Measurements from ENCODE around the gene ZNF805.
A peak's percentile ranks its signal among the peaks of the same experiment; 100 is the strongest.

DNA sequence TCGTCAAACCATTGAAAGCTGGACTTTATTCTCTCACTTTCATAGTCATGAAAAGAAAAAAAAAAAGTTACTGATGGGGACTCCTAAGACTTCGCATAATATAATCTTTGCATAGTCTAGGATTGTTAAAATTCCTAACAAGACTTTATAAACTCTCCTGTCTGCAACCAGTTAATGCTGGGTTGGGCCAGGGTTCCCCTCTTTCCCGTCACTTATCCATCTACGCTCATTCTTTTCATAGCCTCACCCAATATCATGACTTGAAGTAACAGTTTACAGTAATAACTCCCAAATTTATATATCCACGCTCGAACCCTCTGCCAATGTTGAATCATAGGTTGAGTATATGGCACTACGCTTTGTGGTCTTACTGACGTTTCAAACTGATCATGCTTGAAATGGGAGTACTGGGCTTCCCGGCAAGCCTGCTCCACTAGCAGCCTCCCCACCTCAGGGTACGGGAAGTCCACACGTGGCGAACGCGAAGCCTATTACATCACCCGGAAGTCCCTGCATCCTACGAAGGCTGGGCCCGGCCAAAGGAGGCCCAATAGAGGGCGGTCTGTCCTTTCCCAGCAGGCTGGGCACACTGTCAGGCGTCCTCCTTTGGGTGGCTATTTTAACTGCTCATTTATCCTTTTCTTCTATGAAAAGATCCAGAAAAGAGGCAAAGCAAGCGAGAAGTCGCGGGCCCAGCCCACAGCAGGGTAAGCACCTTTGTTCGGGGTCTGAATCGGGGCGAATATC, 39.2 kb downstream of the ZNF805 start:
- TF ChIP-seq, protein P1, sequence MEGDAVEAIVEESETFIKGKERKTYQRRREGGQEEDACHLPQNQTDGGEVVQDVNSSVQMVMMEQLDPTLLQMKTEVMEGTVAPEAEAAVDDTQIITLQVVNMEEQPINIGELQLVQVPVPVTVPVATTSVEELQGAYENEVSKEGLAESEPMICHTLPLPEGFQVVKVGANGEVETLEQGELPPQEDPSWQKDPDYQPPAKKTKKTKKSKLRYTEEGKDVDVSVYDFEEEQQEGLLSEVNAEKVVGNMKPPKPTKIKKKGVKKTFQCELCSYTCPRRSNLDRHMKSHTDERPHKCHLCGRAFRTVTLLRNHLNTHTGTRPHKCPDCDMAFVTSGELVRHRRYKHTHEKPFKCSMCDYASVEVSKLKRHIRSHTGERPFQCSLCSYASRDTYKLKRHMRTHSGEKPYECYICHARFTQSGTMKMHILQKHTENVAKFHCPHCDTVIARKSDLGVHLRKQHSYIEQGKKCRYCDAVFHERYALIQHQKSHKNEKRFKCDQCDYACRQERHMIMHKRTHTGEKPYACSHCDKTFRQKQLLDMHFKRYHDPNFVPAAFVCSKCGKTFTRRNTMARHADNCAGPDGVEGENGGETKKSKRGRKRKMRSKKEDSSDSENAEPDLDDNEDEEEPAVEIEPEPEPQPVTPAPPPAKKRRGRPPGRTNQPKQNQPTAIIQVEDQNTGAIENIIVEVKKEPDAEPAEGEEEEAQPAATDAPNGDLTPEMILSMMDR (IDR thresholded peaks at IDR 0.05; ENCODE audit: low read depth, low read length): peak; percentile 66
- no peak for TF ChIP-seq EZH2phosphoT487 (IDR thresholded peaks at IDR 0.05; ENCODE audit: low read depth)

Data from OCI-LY3 (cell line).